ENCODE results near the gene GRIK3. TPM values are rescaled to one million over a fixed set of nuclear protein-coding genes. Genes with fewer than 3 reads are reported as not detected.

GRIK3 gene
- total and polyA plus RNA-seq, 7 experiments from 2014 or later: not detected

GRCh38 chr1:37064039-37064438 is 29.7 kb upstream of the GRIK3 start:
- intact Hi-C loops (cut with micrococcal nuclease): no loop called here
- Histone ChIP-seq H3K27ac (ENCODE audit: low read depth, low read length) (no peak overlapping the region), H3K27me3 (ENCODE audit: control insufficient read depth in 2 of 2, insufficient read depth in 2 of 2, low read length in 2 of 2) (no peaks in the 10 kb centered on the region), H3K9me3 (ENCODE audit: control insufficient read depth in 2 of 3, low read length in 3 of 3) (no peaks in the 10 kb centered on the region), H3K4me3 (ENCODE audit: low read length) (no peak overlapping the region), H3K36me3 (ENCODE audit: control insufficient read depth in 2 of 3, insufficient read depth in 3 of 3, low read length in 3 of 3) (no peaks in the 10 kb centered on the region), H3K4me1 (ENCODE audit: control insufficient read depth in 2 of 2, insufficient read depth in 2 of 2, low read length in 2 of 2) (no peaks in the 10 kb centered on the region)
- CTCF ChIA-PET: no interaction called here
- no peak for DNase-seq
- no peak for ATAC-seq
- POLR2A ChIA-PET: no interaction called here
- peaks cover 0 to 2% (median 0%) of the 10 kb centered on the region in 7 donors for H3K4me1 Mint-ChIP-seq
- peaks cover 0 to 1% (median 0%) of the 10 kb centered on the region in 11 donors for H3K9me3 Mint-ChIP-seq
- no peak overlapping the region for H3K4me3 Mint-ChIP-seq
- H3K36me3 Mint-ChIP-seq: no peaks in the 10 kb centered on the region
- H3K27me3 Mint-ChIP-seq: peaks cover 0 to 37% (median 23%) of the 10 kb centered on the region in 5 donors
- no peak overlapping the region for H3K27ac Mint-ChIP-seq

DNA sequence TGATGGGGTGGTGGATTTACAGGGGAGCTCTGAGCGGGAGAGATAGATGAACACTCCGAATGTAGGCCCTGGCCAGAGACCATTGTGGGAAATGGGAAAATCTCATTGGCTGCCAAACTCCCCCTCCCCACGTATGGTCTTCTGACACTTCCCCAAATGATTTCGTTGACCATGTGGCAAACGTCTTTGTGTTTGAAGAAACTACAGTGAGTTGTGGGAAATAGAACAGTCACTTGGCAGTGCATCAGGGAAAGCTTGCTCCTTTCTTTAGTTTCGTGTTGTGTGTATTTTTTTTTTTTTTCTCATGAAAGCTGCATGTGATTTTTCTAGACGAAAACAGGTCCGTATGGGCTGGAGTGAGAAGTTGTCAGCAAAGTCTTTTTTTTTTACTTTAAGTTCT is 25.0 kb upstream of the GRIK3 start:
- no peaks in the 10 kb centered on the region for H3K27me3 ChIP-seq (ENCODE audit: control insufficient read depth in 2 of 2, insufficient read depth in 2 of 2, low read length in 2 of 2)
- Mint-ChIP-seq H3K9me3 (peaks cover 0 to 1% (median 0%) of the 10 kb centered on the region in 11 donors), H3K27ac (no peak overlapping the region), H3K4me3 (no peak overlapping the region), H3K36me3 (no peaks in the 10 kb centered on the region), H3K27me3 (peaks cover 0 to 22% (median 14%) of the 10 kb centered on the region in 5 donors), H3K4me1 (no peaks in the 10 kb centered on the region)
- H3K27ac ChIP-seq (ENCODE audit: low read depth, low read length): no peak overlapping the region
- ChIA-PET POLR2A (no interaction called here), CTCF (no interaction called here)
- no peaks in the 10 kb centered on the region for H3K36me3 ChIP-seq (ENCODE audit: control insufficient read depth in 2 of 3, insufficient read depth in 3 of 3, low read length in 3 of 3)
- intact Hi-C loops (cut with micrococcal nuclease): no loop called here
- H3K4me1 ChIP-seq (ENCODE audit: control insufficient read depth in 2 of 2, insufficient read depth in 2 of 2, low read length in 2 of 2): no peaks in the 10 kb centered on the region
- H3K4me3 ChIP-seq (ENCODE audit: low read length): no peak overlapping the region
- ATAC-seq: no peak
- no peak for DNase-seq
- no peaks in the 10 kb centered on the region for H3K9me3 ChIP-seq (ENCODE audit: control insufficient read depth in 2 of 3, low read length in 3 of 3)

GRCh38 chr1:37058424-37058988 is 24.2 kb upstream of the GRIK3 start:
- Mint-ChIP-seq H3K4me1 (no peaks in the 10 kb centered on the region), H3K9me3 (peaks cover 0 to 1% (median 0%) of the 10 kb centered on the region in 11 donors), H3K4me3 (no peak overlapping the region), H3K36me3 (no peaks in the 10 kb centered on the region), H3K27ac (no peak overlapping the region), H3K27me3 (peaks cover 0 to 22% (median 14%) of the 10 kb centered on the region in 5 donors)
- no peaks in the 10 kb centered on the region for H3K9me3 ChIP-seq (ENCODE audit: control insufficient read depth in 2 of 3, low read length in 3 of 3)
- intact Hi-C loops (cut with micrococcal nuclease): no loop called here
- no peak for DNase-seq
- POLR2A ChIA-PET: no interaction called here
- H3K4me3 ChIP-seq (ENCODE audit: low read length): no peak overlapping the region
- ATAC-seq: no peak
- H3K27ac ChIP-seq (ENCODE audit: low read depth, low read length): no peak overlapping the region
- H3K4me1 ChIP-seq (ENCODE audit: control insufficient read depth in 2 of 2, insufficient read depth in 2 of 2, low read length in 2 of 2): no peaks in the 10 kb centered on the region
- no peaks in the 10 kb centered on the region for H3K27me3 ChIP-seq (ENCODE audit: control insufficient read depth in 2 of 2, insufficient read depth in 2 of 2, low read length in 2 of 2)
- CTCF ChIA-PET: no interaction called here
- no peaks in the 10 kb centered on the region for H3K36me3 ChIP-seq (ENCODE audit: control insufficient read depth in 2 of 3, insufficient read depth in 3 of 3, low read length in 3 of 3)

DNA sequence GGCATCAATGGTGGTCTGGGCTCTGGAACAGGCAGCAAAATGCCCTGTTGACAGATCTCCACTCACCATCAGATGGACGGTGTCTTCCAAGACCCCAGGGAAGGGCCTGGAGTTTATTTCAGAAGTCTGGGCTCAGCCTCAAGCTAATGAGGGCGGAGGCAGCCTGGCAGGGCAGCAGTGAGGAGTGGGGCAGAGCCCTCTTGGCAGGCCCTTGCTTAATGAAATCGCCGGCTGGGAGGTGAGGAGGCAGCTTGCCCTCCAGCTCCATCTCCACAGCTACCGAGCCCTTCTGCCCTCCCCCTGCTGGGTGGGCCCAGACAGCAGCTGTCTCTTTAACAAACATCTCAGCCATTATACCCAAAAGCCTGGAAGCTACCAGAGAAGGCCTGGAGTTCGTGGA is 22.0 kb upstream of the GRIK3 start:
- Histone ChIP-seq H3K4me3 (ENCODE audit: low read length) (no peak overlapping the region), H3K27me3 (ENCODE audit: control insufficient read depth in 2 of 2, insufficient read depth in 2 of 2, low read length in 2 of 2) (no peaks in the 10 kb centered on the region), H3K27ac (ENCODE audit: low read depth, low read length) (no peak overlapping the region), H3K4me1 (ENCODE audit: control insufficient read depth in 2 of 2, insufficient read depth in 2 of 2, low read length in 2 of 2) (no peaks in the 10 kb centered on the region), H3K9me3 (ENCODE audit: control insufficient read depth in 2 of 3, low read length in 3 of 3) (no peaks in the 10 kb centered on the region), H3K36me3 (ENCODE audit: control insufficient read depth in 2 of 3, insufficient read depth in 3 of 3, low read length in 3 of 3) (no peaks in the 10 kb centered on the region)
- DNase-seq (no peak), ATAC-seq (no peak)
- Mint-ChIP-seq H3K4me3 (no peak overlapping the region), H3K36me3 (no peaks in the 10 kb centered on the region), H3K9me3 (peaks cover 0 to 1% (median 0%) of the 10 kb centered on the region in 11 donors), H3K27ac (no peak overlapping the region), H3K27me3 (peaks cover 0 to 30% (median 18%) of the 10 kb centered on the region in 5 donors), H3K4me1 (no peaks in the 10 kb centered on the region)
- ChIA-PET CTCF (no interaction called here), POLR2A (no interaction called here)
- intact Hi-C loops (cut with micrococcal nuclease): no loop called here

DNA sequence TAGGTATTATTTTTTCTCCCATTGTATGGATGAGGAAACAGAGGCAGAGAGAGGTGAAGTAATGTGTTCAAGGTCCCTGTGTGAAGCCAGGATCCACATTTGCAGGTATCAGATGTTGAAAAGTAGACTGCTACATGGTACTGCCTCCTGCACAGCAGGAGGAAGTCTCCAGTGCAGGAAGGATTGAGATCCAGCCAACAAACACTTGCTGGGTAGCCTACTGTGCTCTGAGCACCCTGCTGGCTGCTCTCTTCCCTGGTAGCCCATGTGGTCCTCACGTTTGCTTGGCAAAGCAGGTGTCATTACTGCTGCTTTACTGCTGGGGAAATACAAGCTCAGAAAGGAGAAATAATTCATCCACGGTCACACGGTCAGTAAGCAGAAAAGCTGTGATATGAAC is 21.3 kb upstream of the GRIK3 start:
- Mint-ChIP-seq H3K4me1 (no peaks in the 10 kb centered on the region), H3K4me3 (no peak overlapping the region), H3K27ac (no peak overlapping the region), H3K9me3 (peaks cover 0 to 1% (median 0%) of the 10 kb centered on the region in 11 donors), H3K27me3 (peaks cover 0 to 30% (median 14%) of the 10 kb centered on the region in 5 donors), H3K36me3 (no peaks in the 10 kb centered on the region)
- Histone ChIP-seq H3K27me3 (ENCODE audit: control insufficient read depth in 2 of 2, insufficient read depth in 2 of 2, low read length in 2 of 2) (no peaks in the 10 kb centered on the region), H3K4me1 (ENCODE audit: control insufficient read depth in 2 of 2, insufficient read depth in 2 of 2, low read length in 2 of 2) (no peaks in the 10 kb centered on the region), H3K4me3 (ENCODE audit: low read length) (no peak overlapping the region), H3K36me3 (ENCODE audit: control insufficient read depth in 2 of 3, insufficient read depth in 3 of 3, low read length in 3 of 3) (no peaks in the 10 kb centered on the region), H3K27ac (ENCODE audit: low read depth, low read length) (no peak overlapping the region), H3K9me3 (ENCODE audit: control insufficient read depth in 2 of 3, low read length in 3 of 3) (no peaks in the 10 kb centered on the region)
- intact Hi-C loops (cut with micrococcal nuclease): no loop called here
- DNase-seq: no peak
- ATAC-seq: no peak
- ChIA-PET CTCF (no interaction called here), POLR2A (no interaction called here)

DNA sequence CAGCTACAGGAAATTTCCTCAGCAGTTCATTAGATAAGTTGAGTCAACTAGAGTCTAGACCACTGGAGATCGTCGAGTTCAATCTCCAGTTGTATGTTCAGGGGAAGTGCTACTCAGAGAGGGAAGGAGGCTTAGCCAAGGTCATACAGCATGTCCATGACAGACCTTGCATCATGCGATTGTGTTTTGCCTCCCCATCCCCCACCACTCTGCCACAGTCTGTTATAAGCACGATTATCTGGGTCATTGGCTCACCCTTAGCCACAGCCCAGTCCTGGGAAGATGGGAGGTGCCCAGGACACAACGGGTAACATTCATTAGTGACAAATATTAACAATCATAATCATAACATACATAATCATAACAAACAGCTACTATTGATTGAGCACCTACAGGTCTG is 18.9 kb upstream of the GRIK3 start:
- CTCF ChIA-PET: no interaction called here
- Mint-ChIP-seq H3K36me3 (no peaks in the 10 kb centered on the region), H3K4me3 (no peak overlapping the region), H3K9me3 (no peaks in the 10 kb centered on the region), H3K27ac (no peak overlapping the region), H3K4me1 (no peaks in the 10 kb centered on the region), H3K27me3 (peaks cover 0 to 24% (median 18%) of the 10 kb centered on the region in 5 donors)
- intact Hi-C loops (cut with micrococcal nuclease): no loop called here
- no peaks in the 10 kb centered on the region for H3K36me3 ChIP-seq (ENCODE audit: control insufficient read depth in 2 of 3, insufficient read depth in 3 of 3, low read length in 3 of 3)
- no peak for DNase-seq
- no peak for ATAC-seq
- H3K27ac ChIP-seq (ENCODE audit: low read depth, low read length): no peak overlapping the region
- H3K4me3 ChIP-seq (ENCODE audit: low read length): no peak overlapping the region
- POLR2A ChIA-PET: no interaction called here
- H3K9me3 ChIP-seq (ENCODE audit: control insufficient read depth in 2 of 3, low read length in 3 of 3): no peaks in the 10 kb centered on the region
- no peaks in the 10 kb centered on the region for H3K4me1 ChIP-seq (ENCODE audit: control insufficient read depth in 2 of 2, insufficient read depth in 2 of 2, low read length in 2 of 2)
- H3K27me3 ChIP-seq (ENCODE audit: control insufficient read depth in 2 of 2, insufficient read depth in 2 of 2, low read length in 2 of 2): no peaks in the 10 kb centered on the region

DNA sequence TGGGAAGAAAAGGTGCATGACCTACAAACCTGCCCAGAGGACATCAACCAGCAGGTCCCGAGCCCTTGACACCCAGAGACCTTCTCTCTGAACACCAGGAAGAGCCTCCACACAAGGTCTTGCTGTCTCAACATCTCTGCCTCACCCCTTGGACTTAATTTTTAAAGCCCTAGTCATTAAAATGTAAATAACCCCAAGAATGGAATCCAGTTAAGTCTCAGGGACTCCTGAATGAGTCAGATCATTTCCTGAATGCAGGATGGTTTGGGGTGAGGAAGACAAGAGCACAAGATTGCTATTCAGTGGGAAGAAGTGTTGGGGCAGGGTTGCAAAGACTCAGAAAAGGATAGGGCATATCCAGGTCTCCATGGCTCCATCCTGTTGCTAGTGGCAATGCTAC is 17.8 kb upstream of the GRIK3 start:
- ATAC-seq (no peak), DNase-seq (no peak)
- Histone ChIP-seq H3K36me3 (ENCODE audit: control insufficient read depth in 2 of 3, insufficient read depth in 3 of 3, low read length in 3 of 3) (no peaks in the 10 kb centered on the region), H3K4me1 (ENCODE audit: control insufficient read depth in 2 of 2, insufficient read depth in 2 of 2, low read length in 2 of 2) (no peaks in the 10 kb centered on the region), H3K27me3 (ENCODE audit: control insufficient read depth in 2 of 2, insufficient read depth in 2 of 2, low read length in 2 of 2) (no peaks in the 10 kb centered on the region), H3K27ac (ENCODE audit: low read depth, low read length) (no peak overlapping the region), H3K9me3 (ENCODE audit: control insufficient read depth in 2 of 3, low read length in 3 of 3) (no peaks in the 10 kb centered on the region), H3K4me3 (ENCODE audit: low read length) (no peak overlapping the region)
- H3K36me3 Mint-ChIP-seq: no peaks in the 10 kb centered on the region
- CTCF ChIA-PET: no interaction called here
- H3K4me1 Mint-ChIP-seq: no peaks in the 10 kb centered on the region
- H3K9me3 Mint-ChIP-seq: no peaks in the 10 kb centered on the region
- no peak overlapping the region for H3K27ac Mint-ChIP-seq
- intact Hi-C loops (cut with micrococcal nuclease): no loop called here
- POLR2A ChIA-PET: no interaction called here
- no peak overlapping the region for H3K4me3 Mint-ChIP-seq
- H3K27me3 Mint-ChIP-seq: peaks cover 0 to 33% (median 19%) of the 10 kb centered on the region in 5 donors

Measured in naive thymus-derived CD4-positive, alpha-beta T cell (primary cell).